Uterus (tissue), 4 donors: ENCODE measurements around the gene ELAVL3. TPM values are rescaled to one million over a fixed set of nuclear protein-coding genes. Genes with fewer than 3 reads are reported as not detected.

Experiments used
- DNase-seq, 2 donors: peaks; one replicate each; pipeline ENCODE4 v3.0.0-alpha.2; 2019 to 2020
- H3K27ac ChIP-seq, 2 donors: fragments of 200-600 bp; sonication (generic); 1 replicate in 1 of 2; 2 replicates in 1 of 2; pipeline ENCODE4 v1.5.1; 2016 to 2018
- H3K27me3 ChIP-seq, 2 donors: fragments of 200-600 bp; sonication (generic); one replicate each; pipeline ENCODE4 v1.5.1; 2018 to 2019; ENCODE audit warnings: control low read depth in 1 of 2
- H3K36me3 ChIP-seq, 2 donors: fragments of 200-600 bp; sonication (generic); one replicate each; pipeline ENCODE4 v1.5.1; 2019; ENCODE audit warnings: control low read depth in 1 of 2
- H3K4me1 ChIP-seq, 2 donors: fragments of 200-600 bp; sonication (generic); one replicate each; pipeline ENCODE4 v1.5.1; 2018 to 2019; ENCODE audit warnings: control low read depth in 1 of 2
- H3K4me3 ChIP-seq, 2 donors: fragments of 200-600 bp; sonication (generic); 1 replicate in 1 of 2; 2 replicates in 1 of 2; pipeline ENCODE4 v1.5.1; 2018 to 2019; ENCODE audit warnings: mild to moderate bottlenecking in 1 of 2
- H3K9me3 ChIP-seq, 2 donors: fragments of 200-600 bp; sonication (generic); one replicate each; pipeline ENCODE4 v1.5.1; 2019; ENCODE audit warnings: control low read depth in 1 of 2
- CTCF ChIP-seq, 4 experiments: fragments of 200-600 bp in 2 of 4; fragments of 450-650 bp in 2 of 4; sonication (generic) in 2 of 4; IDR thresholded peaks; one replicate each; pipeline ENCODE4 v1.5.1; 2016 to 2019; ENCODE audit warnings: antibody characterized with exemption in 4 of 4, mild to moderate bottlenecking in 2 of 4, moderate library complexity in 1 of 4
- POLR2A ChIP-seq, 2 donors: fragments of 450-650 bp; IDR thresholded peaks; one replicate each; pipeline ENCODE4 v1.6.1; 2016; ENCODE audit warnings: antibody characterized with exemption in 2 of 2, mild to moderate bottlenecking in 1 of 2, moderate library complexity in 1 of 2
- intact Hi-C: fragments of 100-400 bp; cut with DNase I; formaldehyde crosslinking; loops from one replicate; pipeline ENCODE4 v1.15.1; 2023; ENCODE audit warnings: low total_unique reads
- total RNA-seq, 4 donors: library from RNA; depleted of rRNA in 3 of 4; stranded (reverse); fragments of >200 nt in 3 of 4; gene quantifications; one replicate each; pipeline versions ENCODE4 v1.1.0 to v1.2.4, GENCODE V29; 2014 to 2023
- donor health status: DM: yes; HTN: yes; CAD: no.

Gene ELAVL3
- total RNA-seq, 4 donors from 2014 or later = 1.1 TPM; not detected in 3

- peak; percentile 23 to 69 for TF ChIP-seq POLR2A (IDR thresholded peaks at IDR 0.05)
- TF ChIP-seq CTCF (IDR thresholded peaks at IDR 0.05) = no peak
- Histone ChIP-seq H3K4me3 (peak within 1 kb of the TSS; percentile 50 to 89), H3K27ac (peak within 1 kb of the TSS; percentile 87 to 98), H3K9me3 (no peaks in the 10 kb centered on the region), H3K36me3 (no peaks in the 10 kb centered on the region), H3K27me3 (no peaks in the 10 kb centered on the region), H3K4me1 (no peaks in the 10 kb centered on the region)
- peak; percentile 94 to 95 for DNase-seq
- intact Hi-C loops = loop anchor here (10.0 kb wide), 1 partner anchor 211 kb away; the partner anchor contains the start of gene TSPAN16
These were observed 24.8 kb upstream of the ELAVL3 start, which contains the start of gene ZNF653 for GRCh38 chr19:11505504-11506100. Gene ZNF653 (minus strand): TSS chr19:11505839. CDS start chr19:11505786, 53 bp downstream.

GRCh38 chr19:11505032-11505503 lies 24.2 kb upstream of the ELAVL3 start:
- Histone ChIP-seq H3K4me1 (no peaks in the 10 kb centered on the region), H3K27ac (peak overlapping the region; percentile 87 to 98), H3K9me3 (no peaks in the 10 kb centered on the region), H3K27me3 (no peaks in the 10 kb centered on the region), H3K4me3 (peak overlapping the region; percentile 50 to 89), H3K36me3 (no peaks in the 10 kb centered on the region)
- TF ChIP-seq POLR2A (IDR thresholded peaks at IDR 0.05) (no peak), CTCF (IDR thresholded peaks at IDR 0.05) (peak in 1 of 4 experiments; percentile 20)
- intact Hi-C loops = loop anchor here (10.0 kb wide), 1 partner anchor 210 kb away; the partner anchor contains the start of gene TSPAN16
- peak; percentile 96 to 97 for DNase-seq

- no peaks in the 10 kb centered on the region for H3K27me3 ChIP-seq
- H3K9me3 ChIP-seq = no peaks in the 10 kb centered on the region
- H3K36me3 ChIP-seq = no peaks in the 10 kb centered on the region
- H3K4me3 ChIP-seq = peak overlapping the region; percentile 50 to 89
- TF ChIP-seq CTCF (IDR thresholded peaks at IDR 0.05) (no peak), POLR2A (IDR thresholded peaks at IDR 0.05) (no peak)
- H3K27ac ChIP-seq = peak overlapping the region; percentile 87 to 98
- intact Hi-C loops = loop anchor here (10.0 kb wide), 1 partner anchor 210 kb away; the partner anchor contains the start of gene TSPAN16
- no peak for DNase-seq
- no peaks in the 10 kb centered on the region for H3K4me1 ChIP-seq
These were observed 23.7 kb upstream of the ELAVL3 start for GRCh38 chr19:11504502-11505031.

- H3K4me1 ChIP-seq = no peaks in the 10 kb centered on the region
- DNase-seq = no peak
- H3K9me3 ChIP-seq = no peaks in the 10 kb centered on the region
- TF ChIP-seq POLR2A (IDR thresholded peaks at IDR 0.05) = no peak
- no peak for TF ChIP-seq CTCF (IDR thresholded peaks at IDR 0.05)
- H3K27ac ChIP-seq = no peak overlapping the region
- H3K27me3 ChIP-seq = no peaks in the 10 kb centered on the region
- no peak overlapping the region for H3K4me3 ChIP-seq
- H3K36me3 ChIP-seq = no peaks in the 10 kb centered on the region
- intact Hi-C loops = loop anchor here (10.0 kb wide), 1 partner anchor 205 kb away; the partner anchor contains the start of gene TSPAN16
These were observed 19.1 kb upstream of the ELAVL3 start for GRCh38 chr19:11499890-11500420.

- Histone ChIP-seq H3K27ac (no peak overlapping the region), H3K4me1 (no peaks in the 10 kb centered on the region), H3K27me3 (no peaks in the 10 kb centered on the region), H3K9me3 (no peaks in the 10 kb centered on the region), H3K36me3 (no peaks in the 10 kb centered on the region), H3K4me3 (no peak overlapping the region)
- no peak for TF ChIP-seq POLR2A (IDR thresholded peaks at IDR 0.05)
- no peak for DNase-seq
- intact Hi-C loops = no loop called here
These were observed 18.4 kb upstream of the ELAVL3 start for GRCh38 chr19:11499220-11499726.
